Skin of body (tissue), 2 donors: Measurements from ENCODE around the gene DYRK3. TPM values are rescaled to one million over a fixed set of nuclear protein-coding genes. Genes with fewer than 3 reads are reported as not detected.

Experiments
- DNase-seq: peaks from one replicate; lab custom pipeline; 2025; lab: John Stamatoyannopoulos, UW
- total RNA-seq: library from RNA; depleted of rRNA; stranded (reverse); fragments of >200 nt; gene quantifications from one replicate; pipeline ENCODE4 v1.2.3, GENCODE V29; 2014

The DYRK3 gene
- total RNA-seq, 1 donor from 2014 or later: 8.2 TPM

GRCh38 chr1:206682111-206682510, 46.8 kb downstream of the DYRK3 start:
- DNase-seq: no peak

- DNase-seq: no peak
These were observed 48.0 kb downstream of the DYRK3 start for GRCh38 chr1:206683313-206683712.

- no peak for DNase-seq
These were observed 48.7 kb downstream of the DYRK3 start for GRCh38 chr1:206684003-206684402.

GRCh38 chr1:206684478-206685333, 49.4 kb downstream of the DYRK3 start, which contains the start of gene MAPKAPK2:
MAPKAPK2 (plus strand) TSS chr1:206684905; CDS start chr1:206685230, 325 bp downstream.
- DNase-seq: peak; percentile 27

- DNase-seq: no peak
These were observed 50.0 kb downstream of the DYRK3 start for GRCh38 chr1:206685334-206685768.

GRCh38 chr1:206685769-206686477, 50.6 kb downstream of the DYRK3 start:
- DNase-seq: no peak

- DNase-seq: peak; percentile 24
These were observed 51.3 kb downstream of the DYRK3 start for GRCh38 chr1:206686478-206687249.

- DNase-seq: no peak
These were observed 52.0 kb downstream of the DYRK3 start for GRCh38 chr1:206687251-206687914.

- DNase-seq: no peak
These were observed 52.6 kb downstream of the DYRK3 start for GRCh38 chr1:206687915-206688442.

- no peak for DNase-seq
These were observed 55.2 kb downstream of the DYRK3 start for GRCh38 chr1:206690516-206690915.

- DNase-seq: no peak
These were observed 56.3 kb downstream of the DYRK3 start for GRCh38 chr1:206691604-206692003.

GRCh38 chr1:206693029-206693428, 57.7 kb downstream of the DYRK3 start:
- DNase-seq: no peak

GRCh38 chr1:206693592-206693991, 58.3 kb downstream of the DYRK3 start:
- DNase-seq: no peak

GRCh38 chr1:206694171-206695124, 59.1 kb downstream of the DYRK3 start:
- DNase-seq: no peak

GRCh38 chr1:206695733-206696132, 60.4 kb downstream of the DYRK3 start:
- DNase-seq: no peak

GRCh38 chr1:206696812-206697585, 61.7 kb downstream of the DYRK3 start:
- no peak for DNase-seq

GRCh38 chr1:206698011-206698410, 62.7 kb downstream of the DYRK3 start:
- no peak for DNase-seq
